Hepatocyte (in vitro differentiated cells): ENCODE measurements around the gene KIF26B. TPM values are rescaled to one million over a fixed set of nuclear protein-coding genes. Genes with fewer than 3 reads are reported as not detected.

Experiments
- DNase-seq: peaks from one replicate; pipeline ENCODE4 v3.0.0-alpha.2; 2016; ENCODE audit warnings: low spot score
- H2AFZ ChIP-seq: fragments of 200-600 bp; sonication (generic); 2 replicates; pipeline ENCODE4 v1.6.0; 2016; ENCODE audit warnings: antibody characterized with exemption, mild to moderate bottlenecking
- H3K27ac ChIP-seq: fragments of 200-600 bp; sonication (generic); 2 replicates; pipeline ENCODE4 v1.5.1; 2016; ENCODE audit warnings: mild to moderate bottlenecking
- H3K27me3 ChIP-seq: fragments of 200-600 bp; sonication (generic); 2 replicates; pipeline ENCODE4 v1.6.1; 2016
- H3K36me3 ChIP-seq: fragments of 200-600 bp; sonication (generic); replicated peaks from 2 replicates; pipeline ENCODE4 v1.5.1; 2016; ENCODE audit warnings: low read depth; ENCODE audit not compliant: insufficient read depth
- H3K4me1 ChIP-seq: fragments of 200-600 bp; sonication (generic); 2 replicates; pipeline ENCODE4 v1.5.1; 2016; ENCODE audit warnings: mild to moderate bottlenecking, moderate library complexity; ENCODE audit not compliant: insufficient read depth
- H3K4me2 ChIP-seq: fragments of 200-600 bp; sonication (generic); 2 replicates; pipeline ENCODE4 v1.6.0; 2016
- H3K4me3 ChIP-seq: fragments of 200-600 bp; sonication (generic); 2 replicates; pipeline ENCODE4 v1.5.1; 2016; ENCODE audit warnings: mild to moderate bottlenecking
- H3K79me2 ChIP-seq: fragments of 200-600 bp; sonication (generic); 2 replicates; pipeline ENCODE4 v1.6.0; 2017; ENCODE audit warnings: mild to moderate bottlenecking
- H3K9me2 ChIP-seq: fragments of 200-600 bp; sonication (generic); replicated peaks from 2 replicates; pipeline ENCODE4 v1.6.0; 2017; ENCODE audit warnings: mild to moderate bottlenecking; ENCODE audit not compliant: insufficient read depth
- H3K9me3 ChIP-seq: fragments of 200-600 bp; sonication (generic); 2 replicates; pipeline ENCODE4 v1.5.1; 2016; ENCODE audit warnings: low read depth, mild to moderate bottlenecking
- H4K20me1 ChIP-seq: fragments of 200-600 bp; sonication (generic); 2 replicates; pipeline ENCODE4 v1.6.0; 2016; ENCODE audit warnings: mild to moderate bottlenecking; ENCODE audit not compliant: insufficient read depth, poor library complexity, severe bottlenecking
- EZH2 ChIP-seq: fragments of 200-600 bp; sonication (generic); IDR thresholded peaks from 2 replicates; pipeline ENCODE4 v1.6.1; 2016; ENCODE audit warnings: antibody characterized with exemption, mild to moderate bottlenecking, borderline replicate concordance
- EZH2phosphoT487 ChIP-seq: fragments of 200-600 bp; sonication (generic); IDR thresholded peaks from one replicate; pipeline ENCODE4 v1.6.1; 2018; ENCODE audit warnings: antibody characterized with exemption, mild to moderate bottlenecking, low read depth, moderate library complexity; ENCODE audit not compliant: unreplicated experiment, severe bottlenecking
- WGBS: methylation state at CpG from one replicate; pipeline ENCODE4 v1.1.6; 2016; ENCODE audit warnings: low lambda C conversion rate; ENCODE audit errors: missing lambda C conversion rate; 5-methylcytosine and 5-hydroxymethylcytosine counted together
- polyA plus RNA-seq: library from polyadenylated mRNA; unstranded; fragments of >200 nt; fragmentation: Nextera tagmentation; extraction: Ambion mirVana; gene quantifications from 2 replicates; pipeline ENCODE4 v1.2.1, GENCODE V29; 2016
- total RNA-seq: library from RNA; depleted of rRNA; stranded (reverse); fragments of >200 nt; gene quantifications from 2 replicates; pipeline ENCODE4 v1.2.3, GENCODE V29; 2014
- TF ChIP-seq, protein P1 (sequence below): fragments of 200-600 bp; sonication (generic); IDR thresholded peaks from 2 replicates; pipeline ENCODE4 v1.5.1; 2016; ENCODE audit warnings: antibody characterized with exemption, mild to moderate bottlenecking; ENCODE audit not compliant: poor library complexity

KIF26B gene
- total and polyA plus RNA-seq, 2 experiments from 2014 or later, result 12.7 to 21.6 TPM

DNA sequence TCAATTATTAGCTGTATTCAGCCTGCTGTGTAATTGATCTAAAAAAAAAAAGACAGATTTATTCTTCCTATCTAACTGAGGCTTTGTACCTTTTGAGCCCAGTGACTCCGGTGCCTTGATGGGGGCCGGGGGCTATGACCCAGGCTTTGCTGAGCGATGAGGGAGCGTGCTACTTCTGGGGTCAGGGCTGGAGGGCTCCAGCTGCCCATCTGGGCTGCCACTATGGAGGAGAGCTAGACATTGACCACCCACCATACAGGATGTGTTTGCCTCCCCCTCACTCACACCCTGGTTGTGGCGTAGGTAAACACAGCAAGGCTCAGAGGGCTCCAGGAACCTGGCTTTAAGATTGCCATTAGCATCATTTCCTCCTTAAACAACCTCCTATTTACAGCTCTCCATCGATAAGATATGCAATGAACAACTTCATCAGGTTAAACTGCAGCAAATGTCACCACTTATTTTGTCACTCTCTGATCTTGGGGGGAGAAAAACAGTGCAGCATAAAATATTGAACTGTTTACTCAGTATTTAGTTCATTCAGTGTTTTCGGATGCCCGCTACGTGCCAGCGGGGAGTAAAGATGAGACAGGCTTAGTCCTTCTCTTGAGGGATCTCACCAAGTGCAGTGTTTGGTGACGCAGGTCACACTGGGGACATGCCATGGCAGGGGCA is 231.6 kb downstream of the KIF26B start:
- Histone ChIP-seq H3K9me2 (no peaks in the 10 kb centered on the region), H3K9me3 (no peaks in the 10 kb centered on the region), H3K36me3 (no peaks in the 10 kb centered on the region), H3K27ac (no peak overlapping the region), H3K4me1 (peaks cover 9% of the 10 kb centered on the region), H4K20me1 (no peaks in the 10 kb centered on the region), H3K27me3 (no peaks in the 10 kb centered on the region), H3K79me2 (peaks cover 6% of the 10 kb centered on the region), H3K4me3 (no peak overlapping the region), H3K4me2 (no peak overlapping the region), H2AFZ (no peak overlapping the region)
- no peak for DNase-seq
- 82% methylated on average over 11 of the region's 11 CpGs for WGBS
- TF ChIP-seq EZH2phosphoT487 (no peak), EZH2 (no peak)
- TF ChIP-seq, protein P1, sequence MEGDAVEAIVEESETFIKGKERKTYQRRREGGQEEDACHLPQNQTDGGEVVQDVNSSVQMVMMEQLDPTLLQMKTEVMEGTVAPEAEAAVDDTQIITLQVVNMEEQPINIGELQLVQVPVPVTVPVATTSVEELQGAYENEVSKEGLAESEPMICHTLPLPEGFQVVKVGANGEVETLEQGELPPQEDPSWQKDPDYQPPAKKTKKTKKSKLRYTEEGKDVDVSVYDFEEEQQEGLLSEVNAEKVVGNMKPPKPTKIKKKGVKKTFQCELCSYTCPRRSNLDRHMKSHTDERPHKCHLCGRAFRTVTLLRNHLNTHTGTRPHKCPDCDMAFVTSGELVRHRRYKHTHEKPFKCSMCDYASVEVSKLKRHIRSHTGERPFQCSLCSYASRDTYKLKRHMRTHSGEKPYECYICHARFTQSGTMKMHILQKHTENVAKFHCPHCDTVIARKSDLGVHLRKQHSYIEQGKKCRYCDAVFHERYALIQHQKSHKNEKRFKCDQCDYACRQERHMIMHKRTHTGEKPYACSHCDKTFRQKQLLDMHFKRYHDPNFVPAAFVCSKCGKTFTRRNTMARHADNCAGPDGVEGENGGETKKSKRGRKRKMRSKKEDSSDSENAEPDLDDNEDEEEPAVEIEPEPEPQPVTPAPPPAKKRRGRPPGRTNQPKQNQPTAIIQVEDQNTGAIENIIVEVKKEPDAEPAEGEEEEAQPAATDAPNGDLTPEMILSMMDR, result no peak

DNA sequence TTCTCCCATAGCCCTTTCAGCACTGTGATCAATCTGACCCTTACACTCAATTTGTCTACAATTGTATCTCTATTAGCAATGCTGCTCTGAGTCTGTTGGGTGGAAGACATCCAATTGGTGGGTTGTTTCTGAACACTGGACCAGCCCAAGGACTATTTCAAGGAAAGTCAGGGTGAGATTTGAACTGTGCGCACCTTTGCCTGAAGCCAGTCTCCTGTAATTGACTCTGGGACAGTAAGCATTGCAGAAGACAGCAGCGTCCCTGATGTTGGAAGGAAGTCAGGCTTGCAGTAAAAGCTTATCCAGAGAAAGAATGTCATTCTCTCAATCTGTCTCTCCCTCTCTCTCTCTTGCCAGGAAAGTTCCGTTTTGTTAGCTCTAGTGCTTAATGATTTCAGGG is 233.9 kb downstream of the KIF26B start:
- Histone ChIP-seq H3K27ac (no peak overlapping the region), H3K79me2 (peaks cover 14% of the 10 kb centered on the region), H2AFZ (no peak overlapping the region), H3K4me3 (no peak overlapping the region), H3K4me1 (peaks cover 5% of the 10 kb centered on the region), H3K4me2 (no peak overlapping the region), H3K9me2 (no peaks in the 10 kb centered on the region), H4K20me1 (no peaks in the 10 kb centered on the region), H3K36me3 (no peaks in the 10 kb centered on the region), H3K27me3 (no peaks in the 10 kb centered on the region), H3K9me3 (no peaks in the 10 kb centered on the region)
- no peak for DNase-seq
- TF ChIP-seq EZH2phosphoT487 (no peak), EZH2 (no peak)
- TF ChIP-seq, protein P1, result no peak
- 90% methylated on average over 3 of the region's 3 CpGs for WGBS

DNA sequence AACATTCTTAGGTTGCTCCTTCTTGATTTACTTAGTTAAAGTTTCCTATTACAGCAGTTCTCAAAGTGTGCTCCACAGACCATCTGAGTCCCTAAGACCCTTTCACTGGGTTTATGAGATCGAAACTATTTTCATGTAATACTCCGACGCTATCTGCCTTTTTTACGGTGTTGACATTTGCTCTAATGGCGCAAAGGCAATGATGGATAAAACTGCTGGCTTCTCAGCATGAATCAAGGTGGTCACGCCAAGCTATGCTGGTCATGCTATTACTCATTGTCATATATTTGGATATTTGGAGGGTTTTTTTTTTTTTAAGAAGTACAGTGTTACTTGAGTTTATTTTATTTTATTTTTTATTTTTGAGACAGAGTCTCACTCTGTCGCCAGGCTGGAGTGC is 235.1 kb downstream of the KIF26B start:
- Histone ChIP-seq H3K36me3 (no peaks in the 10 kb centered on the region), H4K20me1 (no peaks in the 10 kb centered on the region), H3K9me3 (no peaks in the 10 kb centered on the region), H3K27me3 (no peaks in the 10 kb centered on the region), H2AFZ (no peak overlapping the region), H3K4me3 (no peak overlapping the region), H3K4me1 (peaks cover under 1% of the 10 kb centered on the region), H3K27ac (no peak overlapping the region), H3K9me2 (no peaks in the 10 kb centered on the region), H3K4me2 (no peak overlapping the region), H3K79me2 (peaks cover 20% of the 10 kb centered on the region)
- TF ChIP-seq, protein P1, result no peak
- TF ChIP-seq EZH2, result no peak
- TF ChIP-seq EZH2phosphoT487, result no peak
- 83% methylated on average over 7 of the region's 7 CpGs for WGBS
- DNase-seq, result no peak
